K562 (cell line): Measurements from ENCODE around the gene TBL2. TPM values are rescaled to one million over a fixed set of nuclear protein-coding genes. Genes with fewer than 3 reads are reported as not detected.

Experiments
- BRD9 ChIP-seq: fragments of 450-650 bp; IDR thresholded peaks from 2 replicates; pipeline ENCODE4 v1.6.1; 2018; ENCODE audit warnings: low read depth; ENCODE audit not compliant: partially characterized antibody
- DMBX1 ChIP-seq: fragments of 250-450 bp; sonication (Bioruptor Pico); IDR thresholded peaks from 2 replicates; pipeline ENCODE4 v1.8.0; 2022; ENCODE audit warnings: inconsistent platforms, mild to moderate bottlenecking, moderate library complexity, borderline replicate concordance
- EHMT2 ChIP-seq: fragments of 450-650 bp; IDR thresholded peaks from 2 replicates; pipeline ENCODE4 v1.6.1; 2018; ENCODE audit warnings: antibody characterized with exemption
- ELK3 ChIP-seq: fragments of 450-650 bp; formaldehyde crosslinking; IDR thresholded peaks from 2 replicates; pipeline ENCODE4 v1.4.0; 2020; ENCODE audit warnings: mild to moderate bottlenecking
- HDAC1 ChIP-seq, 2 experiments: fragments of 450-650 bp; IDR thresholded peaks; 2 replicates each; pipeline ENCODE4 v1.6.1; 2016 to 2017; ENCODE audit warnings: inconsistent platforms in 1 of 2, mild to moderate bottlenecking in 1 of 2, moderate library complexity in 1 of 2
- KLF13 ChIP-seq: fragments of 450-650 bp; IDR thresholded peaks from 2 replicates; pipeline ENCODE4 v1.6.1; 2016; ENCODE audit warnings: missing genetic modification characterization, low read depth, mild to moderate bottlenecking, missing compliant biosample characterization, moderate library complexity, borderline replicate concordance
- MGA ChIP-seq: fragments of 450-650 bp; IDR thresholded peaks from 2 replicates; pipeline ENCODE4 v1.6.1; 2016; ENCODE audit warnings: mild to moderate bottlenecking, moderate library complexity
- PHF20 ChIP-seq: fragments of 450-650 bp; IDR thresholded peaks from 2 replicates; pipeline ENCODE4 v1.6.1; 2018; ENCODE audit not compliant: partially characterized antibody
- TAF7 ChIP-seq: fragments of 450-650 bp; IDR thresholded peaks from 2 replicates; pipeline ENCODE4 v1.6.1; 2016; ENCODE audit warnings: missing genetic modification characterization, missing compliant biosample characterization
- THAP12 ChIP-seq: fragments of 250-450 bp; sonication (Bioruptor Pico); IDR thresholded peaks from 2 replicates; pipeline ENCODE4 v1.9.0; 2021; ENCODE audit warnings: mild to moderate bottlenecking, inconsistent platforms
- ZNF584 ChIP-seq: fragments of 200-800 bp; sonication (Bioruptor generic); IDR thresholded peaks from 2 replicates; pipeline ENCODE4 v1.6.1; 2016; ENCODE audit warnings: low read depth, mild to moderate bottlenecking, missing genetic modification characterization, missing compliant biosample characterization
- polyA plus RNA-seq, 8 experiments: library from polyadenylated mRNA; depleted of rRNA in 4 of 8; stranded (reverse) in 5 of 8; unstranded in 3 of 8; fragments of >200 nt; fragmentation: Nextera tagmentation in 2 of 8; fragmentation: Illumina TruSeq in 1 of 8; extraction: Ambion mirVana in 2 of 8; extraction: Trizol in 1 of 8; gene quantifications; 2 replicates each; pipeline versions ENCODE4 v1.2.1 to v1.2.3, GENCODE V29; 2011 to 2014; ENCODE audit warnings: inconsistent platforms in 1 of 8, missing spikeins in 1 of 8
- total RNA-seq, 7 experiments: library from RNA; depleted of rRNA in 6 of 7; stranded (reverse); fragments of >200 nt in 6 of 7; fragmentation: Illumina TruSeq in 2 of 7; extraction: Trizol in 2 of 7; gene quantifications; 2 replicates each; pipeline versions ENCODE4 v1.2.1 to v1.2.3, GENCODE V29; 2011 to 2021; ENCODE audit warnings: low replicate concordance in 1 of 7

The TBL2 gene
- total and polyA plus RNA-seq, 9 of the 15 experiments (the other 6 are each of a cell fraction or from before 2014, with no cell fraction given) = 2.5 to 123 (median 49.2) TPM

GRCh38 chr7:73578342-73579128, at the start of gene TBL2 (continued):
- TF ChIP-seq THAP12 (CRISPR knock-in tag) (peak; percentile 89), ELK3 (CRISPR knock-in tag) (no peak), EHMT2 (no peak), ZNF584 (CRISPR knock-in tag) (no peak), BRD9 (no peak), PHF20 (peak; percentile 46), MGA (no peak), HDAC1 (IDR thresholded peaks at IDR 0.05) (peak in 1 of 2 experiments; percentile 63; a peak in 1 of 4 replicates), KLF13 (tag) (no peak), TAF7 (no peak), DMBX1 (peak; percentile 55; the same call in 1 of the 2 replicates)
